NCI-H69 (cell line): ENCODE measurements around the gene RBFOX2.
A peak's percentile ranks its signal among the peaks of the same experiment; 100 is the strongest.

Experiments
- DNase-seq: peaks from one replicate; lab custom pipeline; 2025; lab: John Stamatoyannopoulos, UW

Gene RBFOX2

DNA sequence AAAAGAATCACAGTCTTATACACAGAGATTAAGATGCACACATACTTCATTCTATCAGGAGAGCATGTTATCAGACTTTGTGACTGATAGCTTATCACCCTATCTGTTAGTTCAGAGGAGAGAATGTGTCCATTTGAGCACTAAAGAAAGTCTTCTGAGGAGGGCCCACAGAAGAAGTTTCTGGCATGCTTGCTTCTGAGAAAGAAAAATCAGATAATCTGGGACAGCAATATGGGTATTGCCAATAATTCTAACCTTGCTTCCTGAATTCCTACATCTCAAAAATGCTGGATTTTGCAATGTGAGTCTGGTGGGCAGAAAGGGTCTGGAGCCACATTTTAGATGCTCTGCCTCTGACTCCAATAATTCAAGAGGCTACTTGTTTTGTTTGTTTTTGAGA lies 128.9 kb downstream of the RBFOX2 start:
- DNase-seq, result no peak

GRCh38 chr22:35896111-35896705 lies 132.4 kb downstream of the RBFOX2 start:
- no peak for DNase-seq

- DNase-seq, result peak; percentile 56
Measured at GRCh38 chr22:35894937-35895708, 133.5 kb downstream of the RBFOX2 start.

GRCh38 chr22:35894464-35894878 lies 134.2 kb downstream of the RBFOX2 start:
- peak; percentile 55 for DNase-seq

GRCh38 chr22:35893698-35894097 lies 134.9 kb downstream of the RBFOX2 start:
- peak; percentile 47 for DNase-seq

- no peak for DNase-seq
Measured at GRCh38 chr22:35892192-35892591, 136.4 kb downstream of the RBFOX2 start.

GRCh38 chr22:35891442-35891841 lies 137.2 kb downstream of the RBFOX2 start:
- DNase-seq, result peak; percentile 32

DNA sequence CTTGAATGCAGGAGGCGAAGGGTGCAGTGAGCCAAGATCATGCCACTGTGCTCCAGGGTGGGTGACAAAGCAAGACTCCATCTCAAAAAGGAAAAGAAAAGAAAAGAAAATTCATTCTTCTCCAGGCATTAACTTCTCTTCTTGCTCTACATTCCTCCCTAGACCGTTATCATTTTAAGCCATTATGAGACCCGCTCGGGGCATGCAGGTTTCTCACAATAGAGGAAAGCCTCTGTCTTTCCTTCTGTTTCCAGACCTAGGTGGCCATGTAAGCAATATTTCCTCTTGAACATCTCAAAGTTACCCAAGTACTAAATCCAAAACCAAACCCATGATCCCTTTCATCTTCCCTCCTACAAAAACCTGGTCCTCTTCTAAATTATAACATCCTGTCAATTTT lies 139.6 kb downstream of the RBFOX2 start:
- DNase-seq, result no peak

DNA sequence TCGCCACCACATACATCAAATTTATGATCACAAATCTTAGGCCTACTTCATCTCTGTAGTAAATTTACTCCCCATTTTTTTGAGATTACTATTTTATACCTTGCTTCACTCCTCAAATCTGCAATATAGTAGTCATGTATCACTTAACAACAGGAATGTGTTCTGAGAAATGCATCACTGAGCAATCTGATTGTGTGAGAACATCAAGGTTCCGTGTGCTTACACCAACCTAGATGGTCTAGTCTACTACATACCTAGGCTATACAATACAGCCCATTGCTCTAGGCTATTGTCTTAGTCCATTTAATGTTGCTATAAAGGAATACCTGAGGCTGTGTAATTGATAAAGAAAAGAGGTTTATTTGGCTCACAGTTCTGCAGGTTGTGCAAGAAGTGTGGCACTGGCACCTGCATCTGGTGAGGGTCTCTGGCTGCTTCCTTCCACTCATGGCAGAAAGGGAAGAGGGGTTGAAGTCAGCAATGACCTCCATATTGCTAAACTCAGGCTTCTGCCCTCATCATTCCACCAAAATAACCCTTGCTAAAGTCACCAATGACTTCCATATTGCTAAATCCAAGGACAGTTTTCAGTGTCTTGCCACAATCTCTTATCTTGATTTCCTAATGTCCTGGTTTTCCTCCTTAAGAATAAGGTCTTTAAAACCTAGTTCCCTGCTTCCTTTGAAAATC lies 140.3 kb downstream of the RBFOX2 start:
- no peak for DNase-seq

- DNase-seq, result no peak
Measured at GRCh38 chr22:35887296-35887875, 141.2 kb downstream of the RBFOX2 start.

DNA sequence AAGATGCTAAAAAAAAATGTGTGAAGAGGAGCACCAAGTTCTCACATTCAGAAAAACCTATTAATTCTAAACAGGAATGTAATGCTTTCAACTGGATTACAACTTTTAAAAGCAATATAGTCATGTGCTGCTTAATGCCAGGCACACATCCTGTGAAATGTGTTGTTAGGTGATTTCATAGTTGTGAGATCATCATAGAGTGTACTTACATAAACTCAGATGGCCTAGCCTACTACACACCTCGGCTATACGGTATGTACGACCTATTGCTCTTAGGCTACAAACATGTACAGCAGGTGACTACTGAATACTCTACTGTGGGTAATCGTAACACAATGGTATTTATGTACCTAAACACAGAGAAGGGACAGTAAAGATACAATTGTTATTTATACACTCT lies 142.3 kb downstream of the RBFOX2 start:
- DNase-seq, result no peak

- DNase-seq, result no peak
Measured at GRCh38 chr22:35884529-35884928, 144.1 kb downstream of the RBFOX2 start.

GRCh38 chr22:35883031-35883620 lies 145.5 kb downstream of the RBFOX2 start:
- peak; percentile 49 for DNase-seq

- no peak for DNase-seq
Measured at GRCh38 chr22:35882211-35883030, 146.2 kb downstream of the RBFOX2 start.

- DNase-seq, result no peak
Measured at GRCh38 chr22:35879351-35879750, 149.3 kb downstream of the RBFOX2 start.

- DNase-seq, result no peak
Measured at GRCh38 chr22:35873426-35873825, 155.2 kb downstream of the RBFOX2 start.

DNA sequence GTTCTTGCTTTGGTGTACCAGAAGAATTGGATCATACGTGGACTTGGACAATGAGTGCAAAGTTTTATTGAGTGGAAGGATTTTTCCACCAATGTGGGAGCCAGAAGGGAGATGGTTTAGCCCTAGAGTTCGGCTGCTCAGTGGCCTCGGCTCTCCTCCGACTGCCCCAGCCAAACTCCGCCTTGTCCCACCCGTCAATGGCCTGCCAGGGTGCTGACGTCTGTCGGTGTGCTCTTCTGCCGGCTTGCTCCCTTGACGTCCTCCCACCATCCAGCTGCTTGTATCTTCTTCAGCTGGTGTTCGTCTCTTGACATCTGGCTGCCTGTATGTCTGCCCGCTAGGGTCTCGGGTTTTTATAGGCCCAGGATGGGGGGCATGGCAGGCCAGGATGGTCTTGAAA lies 156.2 kb downstream of the RBFOX2 start:
- DNase-seq, result no peak

DNA sequence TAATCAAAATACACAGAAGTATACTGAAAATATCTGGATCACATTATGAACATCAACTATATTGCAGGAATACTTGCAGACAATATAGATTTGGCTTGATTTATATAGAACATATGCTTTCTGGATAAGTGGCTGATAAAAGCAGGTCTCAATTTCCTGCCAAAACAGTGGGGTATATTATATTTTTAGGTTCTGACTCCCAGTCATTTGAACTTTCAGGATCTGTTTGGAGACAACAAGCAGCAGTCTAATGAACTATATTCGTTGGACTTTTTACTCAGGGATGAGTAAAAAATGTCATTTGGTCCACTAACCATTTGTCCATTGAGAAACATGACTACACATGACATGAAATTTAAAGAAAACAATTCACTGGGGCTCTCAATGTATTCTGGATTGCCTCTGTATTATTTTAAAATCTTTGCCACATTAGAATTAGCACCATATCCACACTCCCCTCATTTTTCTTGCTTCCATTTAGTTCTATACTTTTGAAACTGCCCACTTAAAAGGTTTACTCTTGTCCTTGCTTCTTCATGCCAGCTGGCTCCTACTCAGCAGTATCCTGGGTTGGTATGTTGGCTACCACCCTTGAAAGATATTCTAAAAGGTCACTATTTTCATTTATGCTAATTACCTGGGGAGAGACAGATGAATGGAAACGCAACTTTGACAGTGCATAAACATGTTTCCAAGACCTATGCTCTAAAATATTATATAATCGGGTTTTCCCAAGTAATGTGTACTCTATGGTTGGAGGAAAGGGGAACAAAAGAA lies 157.9 kb downstream of the RBFOX2 start:
- no peak for DNase-seq

DNA sequence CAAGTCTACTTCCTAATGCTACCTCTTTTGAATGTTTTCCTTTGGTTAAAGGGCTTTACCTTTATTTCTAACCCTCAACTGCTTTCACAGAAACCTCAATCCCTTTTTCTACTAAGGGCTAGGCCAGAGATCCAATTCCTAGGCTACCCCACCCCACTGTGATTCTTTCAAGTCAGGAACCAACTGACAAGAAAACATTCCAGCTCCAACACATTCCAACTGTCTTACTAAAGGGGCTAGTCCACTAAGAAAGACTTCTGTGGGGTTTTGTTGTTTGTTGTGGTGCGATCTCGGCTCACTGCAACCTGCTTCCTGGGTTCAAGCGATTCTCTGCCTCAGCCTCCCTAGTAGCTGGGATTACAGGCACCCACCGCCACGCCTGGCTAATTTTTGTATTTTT lies 159.7 kb downstream of the RBFOX2 start:
- no peak for DNase-seq

GRCh38 chr22:35866651-35867050 lies 162.0 kb downstream of the RBFOX2 start:
- DNase-seq, result no peak
